Measurements from ENCODE around the gene GPATCH2.
"Not testable (repeated sequence)": the region's sequence is repeated elsewhere in the genome, so short reads cannot be mapped to it uniquely, and the experiment has no call there.

GPATCH2 gene

DNA sequence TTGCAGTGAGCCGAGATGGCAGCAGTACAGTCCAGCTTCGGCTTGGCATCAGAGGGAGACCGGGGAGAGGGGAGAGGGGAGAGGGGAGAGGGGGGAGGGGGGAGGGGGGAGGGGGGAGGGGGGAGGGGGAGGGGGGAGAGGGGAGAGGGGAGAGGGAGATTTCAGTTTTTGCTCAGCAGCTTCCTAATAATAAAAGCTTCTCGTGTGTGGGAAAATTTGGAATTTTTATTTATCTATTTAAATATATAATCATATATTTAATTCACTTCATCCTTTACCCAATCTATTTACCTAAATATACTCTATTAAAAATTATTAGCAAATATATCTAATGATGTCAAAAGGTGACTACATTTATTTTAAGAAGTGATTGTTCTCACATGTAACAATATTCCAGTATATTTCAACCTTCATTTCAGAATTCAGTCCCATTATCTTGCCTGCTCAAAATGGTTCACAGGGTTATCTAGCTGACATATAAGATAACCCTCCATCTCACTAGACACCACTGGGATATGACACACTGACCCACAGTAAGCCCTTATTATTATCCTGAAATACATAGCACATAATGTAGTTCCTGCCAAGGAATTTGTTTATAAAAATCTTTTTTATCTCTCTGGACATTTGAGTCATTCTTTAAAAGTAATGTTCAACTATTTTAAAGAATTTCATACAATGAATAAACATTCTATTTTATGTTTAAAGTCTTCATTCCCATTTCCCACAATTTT lies 105.9 kb downstream of the GPATCH2 start:
- DNase-seq: no peak

DNA sequence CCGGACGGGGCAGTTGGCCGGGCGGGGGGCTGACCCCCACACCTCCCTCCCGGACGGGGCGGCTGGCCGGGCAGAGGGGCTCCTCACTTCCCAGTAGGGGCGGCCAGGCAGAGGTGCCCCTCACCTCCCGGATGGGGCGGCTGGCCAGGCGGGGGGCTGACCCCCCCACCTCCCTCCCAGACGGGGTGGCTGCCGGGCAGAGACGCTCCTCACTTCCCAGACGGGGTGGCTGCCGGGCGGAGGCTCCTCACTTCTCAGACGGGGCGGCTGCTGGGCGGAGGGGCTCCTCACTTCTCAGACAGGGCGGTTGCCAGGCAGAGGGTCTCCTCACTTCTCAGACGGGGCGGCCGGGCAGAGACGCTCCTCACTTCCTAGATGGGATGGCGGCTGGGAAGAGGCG lies 107.0 kb downstream of the GPATCH2 start:
- DNase-seq: not testable (repeated sequence)

DNA sequence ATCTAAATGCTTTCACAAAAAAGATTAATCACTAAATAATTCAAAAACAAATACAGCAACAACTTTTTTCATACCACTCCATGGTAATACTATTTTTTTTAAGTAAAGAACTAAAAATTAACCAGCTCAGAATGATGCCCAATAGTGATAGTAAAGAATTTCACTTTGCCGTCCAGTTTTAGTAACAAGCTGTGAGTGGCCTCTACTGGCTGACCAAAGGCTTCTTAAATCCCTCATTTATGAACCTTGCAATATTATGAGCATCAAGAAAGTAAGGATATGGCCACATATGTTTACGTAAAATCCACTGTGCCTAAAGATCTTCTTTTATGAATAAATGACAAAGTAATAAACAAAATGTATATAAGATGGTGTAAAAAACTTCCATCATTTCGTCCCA lies 108.6 kb downstream of the GPATCH2 start:
- no peak for DNase-seq

DNA sequence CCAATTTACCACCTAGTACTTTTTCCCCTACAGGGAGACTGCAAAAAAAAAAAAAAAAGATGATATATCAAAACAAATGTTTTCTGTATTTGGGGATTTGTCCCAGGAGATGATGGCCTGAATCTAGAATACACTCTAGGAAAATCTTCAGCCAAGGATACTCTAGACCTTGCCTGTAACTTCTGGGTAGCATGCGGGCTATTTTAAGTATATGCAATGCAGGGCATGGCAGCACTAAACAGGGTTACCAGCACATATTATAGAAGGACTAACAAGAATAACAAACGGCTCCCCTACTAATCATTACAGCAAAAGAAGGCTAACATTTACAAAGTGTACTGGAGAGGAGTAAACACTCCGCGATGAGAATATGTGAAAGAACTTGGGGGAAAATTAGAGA lies 109.6 kb downstream of the GPATCH2 start:
- no peak for DNase-seq

DNA sequence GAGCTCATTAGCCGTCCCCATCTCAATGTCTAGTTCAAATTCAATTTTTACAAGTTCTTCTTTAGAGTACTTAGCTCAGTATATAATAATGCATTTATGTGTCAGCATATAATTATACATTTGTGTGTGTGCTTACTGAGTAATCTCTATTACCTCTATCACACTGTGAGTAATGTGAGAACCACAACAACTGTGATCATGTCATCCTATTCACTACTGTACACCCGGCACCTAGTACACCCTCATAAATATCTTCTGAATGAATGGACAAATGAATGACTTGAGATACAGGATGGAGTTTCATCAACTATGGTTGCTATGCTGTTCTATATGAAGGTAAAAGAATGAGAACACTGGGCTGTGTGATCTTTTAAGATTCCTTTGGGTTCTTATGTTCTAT lies 124.0 kb downstream of the GPATCH2 start:
- DNase-seq: no peak

- no peak for DNase-seq
Observed at GRCh38 chr1:217498209-217498608, 132.7 kb downstream of the GPATCH2 start.

GRCh38 chr1:217495249-217495648 lies 135.6 kb downstream of the GPATCH2 start:
- DNase-seq: no peak

- DNase-seq: no peak
Observed at GRCh38 chr1:217494767-217495166, 136.1 kb downstream of the GPATCH2 start.

DNA sequence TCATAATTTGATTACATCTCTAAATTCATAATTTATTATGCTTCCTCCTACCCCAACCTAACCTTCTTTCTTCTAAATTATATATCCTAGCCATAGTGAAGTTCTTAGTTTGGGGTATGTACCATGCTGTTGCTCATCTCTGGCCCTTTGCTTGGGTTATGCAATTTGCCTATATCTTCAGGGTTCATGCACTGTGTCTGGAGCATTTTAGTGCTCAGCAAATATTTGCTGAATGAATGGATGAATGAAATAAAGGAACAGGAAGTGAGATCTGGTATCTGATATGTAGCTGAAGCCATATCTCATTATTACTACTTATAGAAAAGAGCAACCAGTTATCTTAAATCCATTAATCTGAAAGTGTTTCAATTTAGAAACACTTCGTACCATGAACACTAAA lies 137.6 kb downstream of the GPATCH2 start:
- no peak for DNase-seq

DNA sequence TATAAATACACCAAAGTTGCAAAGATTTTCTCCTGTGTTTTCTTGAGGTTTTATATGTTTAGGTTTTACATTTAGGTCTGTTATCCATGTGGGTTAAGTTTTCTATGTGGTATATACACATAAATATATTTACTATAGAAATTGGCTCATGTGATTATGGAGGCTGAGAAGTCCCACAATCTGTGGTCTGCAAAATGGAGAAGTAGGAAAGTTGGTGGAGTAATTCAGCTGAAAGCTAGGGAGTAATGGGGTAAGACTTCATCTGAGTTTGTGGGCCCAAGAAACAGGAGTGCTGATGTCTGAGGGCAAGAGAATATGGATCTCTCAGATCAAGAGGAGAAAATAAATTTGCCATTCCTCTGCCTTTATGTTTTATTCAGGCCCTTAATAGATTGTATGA lies 146.0 kb downstream of the GPATCH2 start:
- no peak for DNase-seq

DNA sequence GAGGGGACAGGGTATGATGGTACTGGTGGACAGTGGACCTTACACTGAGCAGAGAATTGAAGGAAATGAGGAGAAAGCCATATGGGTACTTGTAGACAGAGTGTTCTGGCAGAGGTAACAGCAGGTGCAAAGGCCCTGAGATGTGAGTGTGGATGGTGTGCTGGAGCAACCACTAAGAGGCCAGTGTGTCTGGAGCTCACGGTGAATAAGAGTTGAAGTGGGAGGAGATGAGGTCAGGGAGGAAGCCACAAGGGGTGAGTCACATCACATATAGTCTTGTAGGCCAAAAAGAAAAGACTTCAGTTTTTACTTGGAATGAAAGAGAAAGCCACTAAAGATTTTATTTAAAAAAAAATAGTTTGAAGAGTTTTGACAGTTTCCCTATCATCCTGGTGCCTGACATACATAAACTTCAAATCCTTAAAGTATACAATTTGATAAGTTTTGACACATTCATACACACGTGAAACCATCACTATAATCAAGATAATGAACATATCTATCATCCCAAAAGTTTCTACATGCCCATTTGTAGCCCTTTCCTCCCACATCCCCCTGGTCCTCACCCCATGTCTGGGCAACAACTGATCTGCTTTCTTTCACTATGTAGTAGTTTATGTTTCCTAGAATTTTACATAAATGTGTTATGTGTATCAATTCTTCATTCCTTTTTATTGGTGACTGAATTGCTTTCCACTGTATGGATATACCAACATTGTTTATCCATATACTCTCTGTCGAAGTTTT lies 148.4 kb downstream of the GPATCH2 start:
- peak; percentile 14 for DNase-seq

DNA sequence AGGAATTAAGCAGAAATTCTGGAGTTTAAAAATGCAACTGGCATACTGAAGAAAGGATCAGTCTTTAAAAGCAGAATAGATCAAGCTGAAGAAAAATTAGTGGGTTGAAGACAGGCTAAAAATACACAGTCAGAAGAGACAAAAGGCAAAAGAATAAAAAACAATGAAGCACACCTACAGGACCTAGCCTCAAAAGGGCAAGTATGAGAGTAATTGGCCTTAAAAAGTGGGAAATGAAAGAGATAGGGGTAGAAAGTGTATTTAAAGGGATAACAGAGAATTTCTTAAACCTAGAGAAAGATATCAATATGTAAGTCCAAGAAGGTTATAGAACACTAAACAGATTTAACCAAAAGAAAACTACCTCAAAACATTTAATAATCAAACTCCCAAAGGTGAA lies 152.4 kb downstream of the GPATCH2 start:
- DNase-seq: no peak

- DNase-seq: no peak
Observed at GRCh38 chr1:217472915-217473314, 158.0 kb downstream of the GPATCH2 start.

GRCh38 chr1:217471403-217471802 lies 159.5 kb downstream of the GPATCH2 start:
- DNase-seq: no peak

GRCh38 chr1:217469983-217470382 lies 160.9 kb downstream of the GPATCH2 start:
- no peak for DNase-seq

DNA sequence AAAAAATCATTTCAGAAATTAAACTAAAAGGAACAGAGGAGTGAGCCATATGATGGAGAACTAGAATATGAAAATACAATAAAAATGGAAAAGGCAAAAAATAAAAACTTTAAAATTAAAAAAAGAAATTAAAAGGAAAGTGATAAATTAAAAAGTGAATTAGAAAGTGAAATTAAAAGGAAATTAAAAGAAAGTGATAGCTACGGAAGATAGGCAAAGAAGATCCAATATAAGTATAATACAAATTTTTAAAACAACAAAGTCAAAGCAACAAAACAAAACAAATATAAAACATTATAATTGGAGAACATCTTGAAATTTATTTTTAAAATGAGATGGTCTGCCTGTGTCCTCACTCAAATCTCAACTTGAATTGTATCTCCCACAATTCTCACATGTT lies 165.8 kb downstream of the GPATCH2 start:
- DNase-seq: no peak

GRCh38 chr1:217462666-217463065 lies 168.2 kb downstream of the GPATCH2 start:
- no peak for DNase-seq

GRCh38 chr1:217462159-217462558 lies 168.7 kb downstream of the GPATCH2 start:
- no peak for DNase-seq

GRCh38 chr1:217457016-217457415 lies 173.9 kb downstream of the GPATCH2 start:
- no peak for DNase-seq

DNA sequence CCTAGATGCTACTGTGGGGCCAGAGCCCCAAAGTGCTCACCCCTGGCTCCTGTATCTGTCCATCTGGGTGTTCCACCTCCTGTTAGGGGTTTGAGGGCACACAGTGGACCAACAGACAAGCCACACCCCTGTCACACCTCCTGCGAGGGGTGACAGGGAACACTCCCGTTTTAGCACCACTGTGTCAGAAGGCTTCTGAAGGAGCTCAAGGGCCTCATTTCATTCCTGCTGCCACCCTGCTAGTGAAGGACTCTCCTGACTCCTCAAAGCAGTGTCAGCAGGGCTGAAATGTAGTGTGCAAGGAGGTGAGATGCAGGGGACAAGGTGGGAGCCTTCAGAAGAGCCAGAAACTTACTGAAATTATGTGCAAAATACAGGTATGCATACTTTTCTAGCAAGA lies 174.6 kb downstream of the GPATCH2 start:
- DNase-seq: no peak

GRCh38 chr1:217453816-217454215 lies 177.1 kb downstream of the GPATCH2 start:
- DNase-seq: no peak

GRCh38 chr1:217449370-217449769 lies 181.5 kb downstream of the GPATCH2 start:
- DNase-seq: no peak

DNA sequence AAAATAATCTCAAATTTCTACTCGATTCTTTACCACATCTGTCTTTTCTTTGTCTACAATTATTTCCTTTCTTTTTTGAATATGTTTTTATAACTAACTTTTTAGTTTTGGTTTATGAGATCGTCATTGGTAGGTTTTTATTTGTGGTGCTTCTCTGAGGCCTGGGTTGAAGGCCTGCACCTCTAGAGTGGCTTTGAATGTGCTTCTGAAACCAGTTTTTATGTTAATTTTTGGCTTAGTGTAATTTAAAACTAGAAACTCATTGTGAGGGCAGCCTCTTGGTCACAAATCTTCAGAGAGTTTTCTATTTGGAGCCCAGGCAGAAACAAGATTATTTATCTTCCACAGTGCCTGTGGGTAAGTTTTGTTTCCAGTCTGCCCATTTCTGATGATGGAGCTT lies 187.0 kb downstream of the GPATCH2 start:
- DNase-seq: no peak

DNA sequence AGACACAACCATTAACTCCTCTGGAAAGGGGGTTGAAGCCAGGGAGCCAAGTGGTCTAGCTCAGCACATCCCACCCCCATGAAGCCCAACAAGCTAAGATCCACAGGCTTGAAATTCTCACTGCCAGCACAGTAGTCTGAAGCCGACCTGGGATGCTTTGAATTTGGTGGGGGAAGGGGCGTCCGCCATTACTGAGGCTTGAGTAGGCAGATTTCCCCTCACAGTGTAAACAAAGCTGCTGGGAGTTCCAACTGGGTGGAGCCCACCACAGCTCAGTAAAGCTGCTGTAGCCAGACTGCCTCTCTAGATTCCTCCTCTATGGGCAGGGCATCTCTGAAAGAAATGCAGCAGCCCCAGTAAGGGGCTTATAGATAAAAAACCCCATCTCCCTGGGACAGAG lies 193.5 kb downstream of the GPATCH2 start:
- DNase-seq: no peak

GRCh38 chr1:217435204-217435603 lies 195.7 kb downstream of the GPATCH2 start:
- no peak for DNase-seq
